T-helper 1 cell treated with Interleukin-12 subunit alpha and Interleukin-12 subunit beta and Interleukin-4 antibody, amounts not matched to agents 30 ng/mL and 1 ng/mL, for 36 hours (primary cell): ENCODE results near the gene PLAGL2. TPM values are rescaled to one million over a fixed set of nuclear protein-coding genes. Genes with fewer than 3 reads are reported as not detected.

Source experiments
- intact Hi-C: fragments of 100-400 bp; cut with micrococcal nuclease; formaldehyde crosslinking; loops from one replicate; pipeline ENCODE4 v1.15.1; 2024
- total RNA-seq: library from RNA; stranded (reverse); gene quantifications from 2 replicates; pipeline ENCODE4 v1.2.3, GENCODE V29; 2022

The PLAGL2 gene
- total RNA-seq, 1 donor from 2014 or later = 35.5 TPM

DNA sequence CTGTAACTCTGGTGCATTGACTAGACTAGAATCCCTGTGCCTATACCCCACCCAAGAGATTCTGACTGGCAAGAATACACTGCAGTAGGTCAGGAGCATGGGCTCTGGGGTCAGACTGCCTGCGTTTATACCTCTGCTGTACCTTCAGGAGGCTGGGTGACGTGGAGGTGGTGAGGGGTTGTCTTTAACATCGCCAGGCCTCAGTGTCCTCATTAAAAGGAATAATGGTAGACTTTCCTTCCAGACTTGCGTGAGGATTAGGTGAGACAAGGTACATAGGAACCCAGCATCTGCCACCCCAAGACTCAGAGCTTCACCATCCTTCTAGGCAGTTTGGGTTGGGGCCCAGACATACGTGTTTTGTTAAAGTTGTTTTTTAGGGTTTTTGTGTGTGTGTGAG is 53.8 kb downstream of the PLAGL2 start:
- intact Hi-C loops = no loop called here

DNA sequence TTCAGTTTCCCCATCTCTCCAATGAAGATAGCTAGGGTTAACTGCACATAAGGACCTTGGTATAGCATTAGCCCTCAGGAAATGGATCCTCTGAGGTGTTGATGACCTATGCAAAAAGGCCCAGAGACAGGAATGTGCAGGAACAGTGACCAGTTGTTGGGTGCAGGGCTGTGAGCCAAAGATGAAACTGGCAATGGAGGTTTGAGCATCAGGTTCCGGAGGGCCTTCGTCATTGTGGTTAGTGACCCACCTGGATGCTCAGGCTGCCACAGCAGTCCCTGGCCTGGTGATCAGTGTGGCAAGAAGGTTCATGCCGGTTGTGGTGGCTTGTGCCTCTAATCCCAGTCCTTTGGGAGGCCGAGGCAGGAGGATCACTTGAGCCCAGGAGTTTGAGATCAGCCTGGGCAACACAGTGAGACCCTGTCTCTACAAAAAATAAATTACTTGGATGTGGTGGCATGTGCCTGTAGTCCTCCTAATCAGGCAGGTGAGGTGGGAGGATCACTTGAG is 54.3 kb downstream of the PLAGL2 start:
- intact Hi-C loops = no loop called here

DNA sequence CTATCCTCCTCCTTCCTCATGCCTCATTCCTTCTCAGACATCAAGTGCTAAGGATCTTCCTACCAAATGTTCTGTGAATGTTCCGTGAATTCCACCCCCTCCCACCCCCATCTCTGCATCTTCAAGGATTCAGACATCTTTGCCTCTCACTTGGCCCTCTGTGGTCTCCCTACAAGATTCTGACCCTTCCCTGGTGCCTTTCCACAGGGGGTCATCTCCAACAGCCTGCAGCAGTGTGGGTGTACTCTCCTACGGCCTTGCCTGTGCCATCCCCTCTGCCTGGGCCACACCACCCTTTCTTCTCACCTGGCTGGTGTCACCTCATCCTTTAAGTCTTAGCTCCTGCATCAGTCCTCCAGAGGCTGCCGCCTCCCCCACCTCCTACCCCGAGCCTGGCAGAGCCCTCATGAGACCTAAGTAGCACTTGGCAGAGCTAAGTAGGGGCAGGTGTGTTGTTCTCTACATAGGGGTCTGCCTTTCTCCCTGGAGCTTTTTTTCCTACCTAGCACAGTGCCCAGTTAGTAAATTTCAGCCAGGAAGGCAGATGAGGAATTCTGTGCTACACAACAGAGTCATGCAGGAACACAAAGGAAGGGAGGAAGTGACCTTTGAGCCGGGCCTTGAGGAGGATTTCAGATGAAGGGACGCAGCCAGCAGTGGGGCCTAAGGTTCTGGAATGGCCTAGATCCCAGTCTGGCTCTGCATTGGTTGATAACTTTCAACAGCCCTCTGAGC is 55.0 kb downstream of the PLAGL2 start:
- intact Hi-C loops = no loop called here

DNA sequence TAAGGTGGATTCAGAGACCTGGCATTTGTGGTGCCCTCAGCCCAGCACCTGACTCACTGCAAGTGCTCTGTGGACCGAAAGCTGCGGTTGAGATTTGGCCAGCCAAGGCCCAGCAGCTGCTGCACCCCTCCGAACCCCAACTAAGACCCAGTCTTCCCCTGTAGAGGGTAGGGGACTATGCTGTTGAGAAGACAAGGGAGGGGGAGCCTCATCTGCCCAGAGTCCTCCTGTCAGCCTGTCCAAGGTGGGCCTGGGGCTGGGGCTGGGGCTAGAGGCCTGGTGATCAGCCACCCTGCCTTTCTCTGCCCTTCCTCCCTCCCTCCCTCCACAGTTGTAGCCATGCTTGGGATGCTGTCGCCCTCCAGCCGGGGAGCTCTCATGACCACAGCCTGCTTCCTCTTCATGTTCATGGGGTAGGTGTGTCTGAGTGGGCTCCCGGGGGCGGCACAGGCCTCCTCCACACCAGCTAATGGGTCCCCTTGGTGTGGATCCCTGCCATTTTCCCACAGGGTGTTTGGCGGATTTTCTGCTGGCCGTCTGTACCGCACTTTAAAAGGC is 57.2 kb downstream of the PLAGL2 start:
- intact Hi-C loops = no loop called here

DNA sequence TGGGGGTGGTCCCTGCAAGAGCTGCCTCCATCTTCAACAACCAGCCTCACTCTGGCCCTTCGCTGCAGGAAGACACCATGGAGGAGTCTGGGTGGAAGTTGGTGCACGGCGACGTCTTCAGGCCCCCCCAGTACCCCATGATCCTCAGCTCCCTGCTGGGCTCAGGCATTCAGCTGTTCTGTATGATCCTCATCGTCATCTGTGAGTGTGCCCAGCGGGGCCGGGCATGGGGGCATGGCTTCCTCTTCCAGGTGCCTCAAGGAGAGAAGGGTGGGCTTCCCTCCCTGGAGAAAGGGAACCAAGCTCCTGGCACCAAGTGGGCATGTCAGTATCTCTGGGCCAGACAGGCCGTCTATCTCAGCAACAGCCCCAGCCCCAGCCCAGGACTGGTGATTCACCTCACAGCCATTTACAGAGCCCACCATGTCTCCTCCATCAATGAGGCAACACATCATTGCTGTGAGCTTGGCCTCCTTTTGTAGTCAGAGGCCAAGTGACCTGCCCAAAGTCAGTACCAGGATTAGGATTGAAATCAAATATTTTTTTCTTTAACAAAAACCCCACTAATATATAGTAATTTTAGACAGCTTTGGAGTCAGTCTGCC is 57.9 kb downstream of the PLAGL2 start:
- intact Hi-C loops = no loop called here

DNA sequence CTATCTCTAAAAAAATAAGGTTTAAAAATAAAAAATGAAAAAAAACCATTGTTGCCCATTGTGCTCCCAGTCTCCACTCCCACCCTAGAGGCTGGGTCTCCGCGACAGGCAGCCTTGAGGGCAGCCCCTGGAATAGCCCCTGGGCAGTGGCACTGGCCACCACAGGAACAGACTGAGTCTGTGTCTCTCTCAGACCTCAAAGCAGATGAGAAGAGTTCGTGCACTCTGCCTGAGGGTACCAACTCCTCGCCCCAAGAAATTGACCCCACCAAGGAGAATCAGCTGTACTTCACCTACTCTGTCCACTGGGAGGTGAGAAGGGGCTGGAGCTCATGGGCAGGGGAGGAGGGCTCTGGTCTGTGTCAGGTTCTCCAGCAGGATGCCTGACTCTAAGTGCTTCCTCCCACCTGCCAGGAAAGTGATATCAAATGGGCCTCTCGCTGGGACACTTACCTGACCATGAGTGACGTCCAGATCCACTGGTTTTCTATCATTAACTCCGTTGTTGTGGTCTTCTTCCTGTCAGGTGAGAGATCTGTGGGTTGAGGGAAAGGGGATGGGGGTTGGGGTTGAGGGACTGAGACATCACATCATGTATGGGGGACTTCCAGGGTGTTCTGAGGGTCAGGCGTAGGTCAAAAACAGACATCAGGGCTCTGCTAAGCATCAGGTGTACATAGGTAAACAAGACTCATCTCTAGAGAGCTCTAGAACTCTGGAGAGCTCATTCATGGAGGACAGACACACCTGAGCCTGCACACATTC is 62.5 kb downstream of the PLAGL2 start:
- intact Hi-C loops = no loop called here

DNA sequence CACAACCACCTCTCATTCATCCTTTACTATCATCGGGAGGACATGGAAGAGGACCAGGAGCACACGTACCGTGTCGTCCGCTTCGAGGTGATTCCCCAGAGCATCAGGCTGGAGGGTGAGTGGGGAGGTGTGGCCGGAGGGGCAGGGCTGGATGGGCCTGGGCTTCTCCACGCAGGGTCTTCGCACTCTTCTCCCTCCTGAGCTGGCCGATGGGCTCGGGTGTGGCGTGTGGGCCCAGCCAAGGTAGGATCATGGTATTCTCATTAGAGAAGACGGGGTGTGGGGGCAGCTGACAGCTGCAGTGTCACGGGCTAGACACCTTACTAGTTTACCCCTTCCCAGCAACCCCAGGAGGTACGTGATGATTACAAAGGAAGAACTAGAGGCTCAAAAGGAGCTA is 64.6 kb downstream of the PLAGL2 start:
- intact Hi-C loops = no loop called here

Other genes starting within 250 kb of the PLAGL2 start
- gene XKR7, start 239.6 kb downstream of the PLAGL2 start, total RNA-seq = not detected in 2 replicates
- not detected in 2 replicates for gene CCM2L, start 197.3 kb downstream of the PLAGL2 start, total RNA-seq
- gene HCK, start 155.5 kb downstream of the PLAGL2 start, total RNA-seq = 1.5 and 1.8 TPM in 2 replicates
- 44.3 and 44.4 TPM in 2 replicates for gene TM9SF4, start 98.0 kb downstream of the PLAGL2 start, total RNA-seq
- 28.0 and 33.7 TPM in 2 replicates for gene POFUT1, start 137 bp upstream of the PLAGL2 start, total RNA-seq
- gene KIF3B, start 69.9 kb upstream of the PLAGL2 start, total RNA-seq = 25.4 and 26.9 TPM in 2 replicates
- 121 and 133 TPM in 2 replicates for gene ASXL1, start 150.6 kb upstream of the PLAGL2 start, total RNA-seq